ENCODE measurements around the gene LDB2.

DNA sequence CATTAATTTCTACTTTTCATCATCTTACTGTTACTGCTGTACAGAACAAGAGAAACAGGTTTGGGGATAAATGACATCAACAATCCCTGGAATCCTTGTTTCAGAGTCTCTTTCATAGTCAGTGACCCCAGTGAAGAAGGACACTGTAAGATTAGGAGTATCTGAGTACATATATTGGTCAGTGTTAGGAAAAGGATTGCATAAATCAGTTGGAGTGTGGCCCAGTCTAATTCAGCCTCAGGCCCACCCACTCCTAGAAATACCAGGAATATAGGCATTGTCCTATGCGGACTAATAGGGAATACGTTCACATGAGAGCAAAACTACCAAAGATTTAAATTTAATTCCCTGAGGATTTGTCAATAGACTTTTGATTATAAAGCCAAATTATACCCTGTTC, 237.8 kb downstream of the LDB2 start:
- no peak for TF ChIP-seq POLR2A (IDR thresholded peaks at IDR 0.05)
- TF ChIP-seq, protein P1, sequence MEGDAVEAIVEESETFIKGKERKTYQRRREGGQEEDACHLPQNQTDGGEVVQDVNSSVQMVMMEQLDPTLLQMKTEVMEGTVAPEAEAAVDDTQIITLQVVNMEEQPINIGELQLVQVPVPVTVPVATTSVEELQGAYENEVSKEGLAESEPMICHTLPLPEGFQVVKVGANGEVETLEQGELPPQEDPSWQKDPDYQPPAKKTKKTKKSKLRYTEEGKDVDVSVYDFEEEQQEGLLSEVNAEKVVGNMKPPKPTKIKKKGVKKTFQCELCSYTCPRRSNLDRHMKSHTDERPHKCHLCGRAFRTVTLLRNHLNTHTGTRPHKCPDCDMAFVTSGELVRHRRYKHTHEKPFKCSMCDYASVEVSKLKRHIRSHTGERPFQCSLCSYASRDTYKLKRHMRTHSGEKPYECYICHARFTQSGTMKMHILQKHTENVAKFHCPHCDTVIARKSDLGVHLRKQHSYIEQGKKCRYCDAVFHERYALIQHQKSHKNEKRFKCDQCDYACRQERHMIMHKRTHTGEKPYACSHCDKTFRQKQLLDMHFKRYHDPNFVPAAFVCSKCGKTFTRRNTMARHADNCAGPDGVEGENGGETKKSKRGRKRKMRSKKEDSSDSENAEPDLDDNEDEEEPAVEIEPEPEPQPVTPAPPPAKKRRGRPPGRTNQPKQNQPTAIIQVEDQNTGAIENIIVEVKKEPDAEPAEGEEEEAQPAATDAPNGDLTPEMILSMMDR (IDR thresholded peaks at IDR 0.05): no peak

All from uterus (tissue), 2 donors.